ENCODE results near the gene GJB5. TPM values are rescaled to one million over a fixed set of nuclear protein-coding genes. Genes with fewer than 3 reads are reported as not detected.

The GJB5 gene
- total RNA-seq (not detected in 2 replicates), polyA plus RNA-seq (not detected in 2 replicates), polyA minus RNA-seq (not detected in 2 replicates)
- not detected for total RNA-seq (2013)

- H3K9ac ChIP-seq (ENCODE audit: low read length), result no peak within 1 kb of the TSS
- DNase-seq (no peak), ATAC-seq (ENCODE audit: low read depth) (no peak)
- H3K4me1 Mint-ChIP-seq, result no peaks in the 10 kb centered on the region
- H3K36me3 ChIP-seq (replicated peaks in 1 of 2; ENCODE audit: control extremely low read depth in 1 of 2, control insufficient read depth in 1 of 2, extremely low read depth in 1 of 2, insufficient read depth in 2 of 2, low read length in 1 of 2), result no peaks in the 10 kb centered on the region
- no peak within 1 kb of the TSS for H3K4me3 Mint-ChIP-seq
- no peaks in the 10 kb centered on the region for H3K9me3 ChIP-seq (ENCODE audit: control extremely low read depth in 1 of 3, control insufficient read depth in 2 of 3, insufficient read depth in 1 of 3, low read length in 2 of 3)
- ChIA-PET CTCF (interaction anchor here (0.8 kb wide), 1 partner anchor 12 kb away, joined by 3 read pairs; no protein-coding TSS in a partner anchor), POLR2A (no interaction called here)
- H3K27me3 Mint-ChIP-seq, result peaks cover 19% of the 10 kb centered on the region
- no peak within 1 kb of the TSS for H3K27ac Mint-ChIP-seq
- no peaks in the 10 kb centered on the region for H3K9me3 Mint-ChIP-seq (ENCODE audit: insufficient read depth)
- no peaks in the 10 kb centered on the region for H3K4me1 ChIP-seq (ENCODE audit: control insufficient read depth in 2 of 2, insufficient read depth in 2 of 2, low read length in 2 of 2)
- H3K27ac ChIP-seq (ENCODE audit: low read length in 2 of 2), result no peak within 1 kb of the TSS
- WGBS (ENCODE audit: insufficient coverage), result 91% methylated on average over 10 of the region's 13 CpGs
- H2AFZ ChIP-seq (ENCODE audit: insufficient read depth, low read depth, low read length, poor library complexity, severe bottlenecking), result no peak within 1 kb of the TSS
- H3K79me2 ChIP-seq (ENCODE audit: control insufficient read depth, insufficient read depth, low read length), result no peaks in the 10 kb centered on the region
- H3K27me3 ChIP-seq (replicated peaks in 1 of 4; ENCODE audit: control extremely low read depth in 1 of 4, control insufficient read depth in 3 of 4, insufficient read depth in 4 of 4, low read length in 3 of 4), result peaks cover 0 to 3% (median 0%) of the 10 kb centered on the region in 4 experiments
- H4K20me1 ChIP-seq (ENCODE audit: control insufficient read depth, insufficient read depth, low read length, poor library complexity, severe bottlenecking), result no peaks in the 10 kb centered on the region
- no peak within 1 kb of the TSS for H3K4me2 ChIP-seq (replicated peaks; ENCODE audit: low read depth, low read length, poor library complexity, severe bottlenecking)
- TF ChIP-seq CTCF (IDR thresholded peaks at IDR 0.05) (no peak), EZH2 (IDR thresholded peaks at IDR 0.05; ENCODE audit: borderline replicate concordance, insufficient read depth, low read depth, low read length, poor library complexity, severe bottlenecking) (no peak)
- H3K4me3 ChIP-seq (ENCODE audit: control extremely low read depth in 1 of 5, extremely low read depth in 1 of 5, insufficient read depth in 1 of 5, low read depth in 2 of 5, low read length in 4 of 5), result no peak within 1 kb of the TSS
- intact Hi-C loops (cut with micrococcal nuclease), result no loop called here
Observed at GRCh38 chr1:34754964-34755637, at the start of gene GJB5. TSS of gene GJB5 (plus strand) at chr1:34755047. CDS start at chr1:34757331, 2,284 bp downstream.

- ChIA-PET CTCF (no interaction called here), POLR2A (no interaction called here)
- peaks cover 8% of the 10 kb centered on the region for H3K27me3 Mint-ChIP-seq
- Histone ChIP-seq H4K20me1 (ENCODE audit: control insufficient read depth, insufficient read depth, low read length, poor library complexity, severe bottlenecking) (no peaks in the 10 kb centered on the region), H3K79me2 (ENCODE audit: control insufficient read depth, insufficient read depth, low read length) (no peaks in the 10 kb centered on the region), H3K9me3 (ENCODE audit: control extremely low read depth in 1 of 3, control insufficient read depth in 2 of 3, insufficient read depth in 1 of 3, low read length in 2 of 3) (no peaks in the 10 kb centered on the region), H3K9ac (ENCODE audit: low read length) (no peak overlapping the region), H3K4me1 (ENCODE audit: control insufficient read depth in 2 of 2, insufficient read depth in 2 of 2, low read length in 2 of 2) (no peaks in the 10 kb centered on the region), H3K36me3 (replicated peaks in 1 of 2; ENCODE audit: control extremely low read depth in 1 of 2, control insufficient read depth in 1 of 2, extremely low read depth in 1 of 2, insufficient read depth in 2 of 2, low read length in 1 of 2) (no peaks in the 10 kb centered on the region), H3K4me2 (replicated peaks; ENCODE audit: low read depth, low read length, poor library complexity, severe bottlenecking) (no peak overlapping the region), H3K27ac (ENCODE audit: low read length in 2 of 2) (no peak overlapping the region), H3K4me3 (ENCODE audit: control extremely low read depth in 1 of 5, extremely low read depth in 1 of 5, insufficient read depth in 1 of 5, low read depth in 2 of 5, low read length in 4 of 5) (no peak overlapping the region), H3K27me3 (replicated peaks in 1 of 4; ENCODE audit: control extremely low read depth in 1 of 4, control insufficient read depth in 3 of 4, insufficient read depth in 4 of 4, low read length in 3 of 4) (no peaks in the 10 kb centered on the region), H2AFZ (ENCODE audit: insufficient read depth, low read depth, low read length, poor library complexity, severe bottlenecking) (no peak overlapping the region)
- DNase-seq, result no peak
- WGBS (ENCODE audit: insufficient coverage), result 0% methylated on average over 1 of the region's 3 CpGs
- intact Hi-C loops (cut with micrococcal nuclease), result no loop called here
- ATAC-seq (ENCODE audit: low read depth), result no peak
- H3K27ac Mint-ChIP-seq, result no peak overlapping the region
- H3K9me3 Mint-ChIP-seq (ENCODE audit: insufficient read depth), result peaks cover 2% of the 10 kb centered on the region
- no peaks in the 10 kb centered on the region for H3K4me1 Mint-ChIP-seq
- no peak overlapping the region for H3K4me3 Mint-ChIP-seq
- no peak for TF ChIP-seq CTCF (IDR thresholded peaks at IDR 0.05)
- TF ChIP-seq EZH2 (IDR thresholded peaks at IDR 0.05; ENCODE audit: borderline replicate concordance, insufficient read depth, low read depth, low read length, poor library complexity, severe bottlenecking), result no peak
Observed at GRCh38 chr1:34705077-34705476, 49.8 kb upstream of the GJB5 start.

Data from B cell (primary cell).